Parathyroid adenoma (tissue), 2 donors: ENCODE measurements around the gene PCSK6.

ENCODE experiments used
- H2AFZ ChIP-seq: fragments of 300-600 bp; sonication (generic); one replicate; pipeline ENCODE4 v1.7.0; 2017; ENCODE audit warnings: antibody characterized with exemption, mild to moderate bottlenecking
- H3K27ac ChIP-seq: fragments of 300-600 bp; sonication (generic); one replicate; pipeline ENCODE4 v1.7.0; 2017
- H3K27me3 ChIP-seq: fragments of 300-600 bp; sonication (generic); one replicate; pipeline ENCODE4 v1.7.0; 2017; ENCODE audit warnings: low read length; ENCODE audit not compliant: control insufficient read depth, insufficient read depth
- H3K36me3 ChIP-seq: fragments of 300-600 bp; sonication (generic); one replicate; pipeline ENCODE4 v1.7.0; 2017; ENCODE audit warnings: low read length; ENCODE audit not compliant: control insufficient read depth, insufficient read depth
- H3K4me1 ChIP-seq: fragments of 300-600 bp; sonication (generic); one replicate; pipeline ENCODE4 v1.7.0; 2017; ENCODE audit warnings: control low read depth
- H3K4me2 ChIP-seq: fragments of 300-600 bp; sonication (generic); one replicate; pipeline ENCODE4 v1.7.0; 2017; ENCODE audit warnings: low read length
- H3K4me3 ChIP-seq: fragments of 300-600 bp; sonication (generic); one replicate; pipeline ENCODE4 v1.7.0; 2017; ENCODE audit warnings: low read depth, low read length
- H3K79me2 ChIP-seq: fragments of 300-600 bp; sonication (generic); one replicate; pipeline ENCODE4 v1.7.0; 2017; ENCODE audit warnings: control low read depth
- H3K9ac ChIP-seq: fragments of 300-600 bp; sonication (generic); one replicate; pipeline ENCODE4 v1.7.0; 2017; ENCODE audit warnings: mild to moderate bottlenecking
- H3K9me3 ChIP-seq: fragments of 300-600 bp; sonication (generic); one replicate; pipeline ENCODE4 v1.7.0; 2017; ENCODE audit warnings: low read length; ENCODE audit not compliant: control insufficient read depth
- CTCF ChIP-seq: fragments of 300-600 bp; sonication (generic); IDR thresholded peaks from one replicate; pipeline ENCODE4 v1.7.0; 2017; ENCODE audit warnings: antibody characterized with exemption, mild to moderate bottlenecking
- donor health status: primary hyperparathyroidism.

PCSK6 gene

GRCh38 chr15:101502572-101503295, 13.2 kb upstream of the PCSK6 start:
- Histone ChIP-seq H3K4me3 (no peak overlapping the region), H2AFZ (no peak overlapping the region), H3K27me3 (no peaks in the 10 kb centered on the region), H3K4me2 (no peak overlapping the region), H3K36me3 (no peaks in the 10 kb centered on the region), H3K4me1 (no peaks in the 10 kb centered on the region), H3K9me3 (no peaks in the 10 kb centered on the region), H3K9ac (no peak overlapping the region), H3K27ac (no peak overlapping the region), H3K79me2 (no peaks in the 10 kb centered on the region)
- TF ChIP-seq CTCF = no peak

DNA sequence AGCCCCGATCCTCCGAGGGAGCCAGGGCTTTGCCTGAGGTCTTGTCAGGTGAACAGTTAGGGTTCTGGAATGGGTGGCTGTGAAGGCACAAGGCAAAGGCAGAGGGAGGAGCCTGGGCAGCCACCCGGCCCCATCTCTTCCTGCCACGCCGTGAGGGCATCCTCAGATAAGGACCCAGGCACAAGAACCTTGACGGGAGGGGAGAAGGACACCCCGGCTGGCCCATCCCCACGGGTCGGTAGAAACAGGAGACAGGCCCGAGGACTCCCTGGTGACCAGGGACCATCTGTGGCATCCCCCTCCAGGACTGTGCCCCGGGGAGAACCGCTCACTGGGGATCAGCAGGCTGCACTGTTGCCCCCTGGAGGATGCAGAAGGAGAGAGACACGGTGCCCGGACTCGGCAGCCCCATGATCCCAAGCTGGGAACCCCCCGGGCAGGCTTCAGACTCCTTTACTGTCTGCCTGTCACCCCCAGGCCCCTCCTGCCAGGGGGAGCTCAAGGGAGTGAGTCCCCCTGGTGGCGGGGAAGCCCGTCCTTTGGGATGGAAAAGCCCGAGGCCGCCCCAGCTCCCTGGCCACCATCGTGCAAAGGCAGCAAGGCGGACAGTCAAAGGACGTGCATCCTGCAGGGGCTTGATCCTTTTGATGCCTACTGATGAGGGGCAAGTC, 12.3 kb upstream of the PCSK6 start:
- H3K27me3 ChIP-seq = no peaks in the 10 kb centered on the region
- TF ChIP-seq CTCF = no peak
- no peak overlapping the region for H3K4me3 ChIP-seq
- no peak overlapping the region for H3K9ac ChIP-seq
- no peaks in the 10 kb centered on the region for H3K79me2 ChIP-seq
- H3K27ac ChIP-seq = no peak overlapping the region
- H3K36me3 ChIP-seq = no peaks in the 10 kb centered on the region
- H2AFZ ChIP-seq = no peak overlapping the region
- no peaks in the 10 kb centered on the region for H3K4me1 ChIP-seq
- H3K4me2 ChIP-seq = no peak overlapping the region
- H3K9me3 ChIP-seq = no peaks in the 10 kb centered on the region

GRCh38 chr15:101500865-101501551, 11.5 kb upstream of the PCSK6 start:
- Histone ChIP-seq H3K36me3 (no peaks in the 10 kb centered on the region), H3K79me2 (no peaks in the 10 kb centered on the region), H3K4me2 (no peak overlapping the region), H3K4me1 (no peaks in the 10 kb centered on the region), H3K4me3 (no peak overlapping the region), H3K27me3 (no peaks in the 10 kb centered on the region), H2AFZ (no peak overlapping the region), H3K27ac (no peak overlapping the region), H3K9ac (no peak overlapping the region), H3K9me3 (no peaks in the 10 kb centered on the region)
- no peak for TF ChIP-seq CTCF

- Histone ChIP-seq H3K4me2 (no peak overlapping the region), H3K27me3 (no peaks in the 10 kb centered on the region), H3K4me3 (no peak overlapping the region), H3K36me3 (no peaks in the 10 kb centered on the region), H3K9me3 (no peaks in the 10 kb centered on the region), H3K27ac (no peak overlapping the region), H3K4me1 (no peaks in the 10 kb centered on the region), H2AFZ (no peak overlapping the region), H3K79me2 (no peaks in the 10 kb centered on the region), H3K9ac (no peak overlapping the region)
- no peak for TF ChIP-seq CTCF
Observed at GRCh38 chr15:101499863-101500713, 10.6 kb upstream of the PCSK6 start.
